Inferior parietal cortex (tissue), 1 donor: Measurements from ENCODE around the gene ENTPD8.

Source experiments
- DNase-seq: peaks from one replicate; pipeline ENCODE4 v3.0.0-alpha.2; 2016; ENCODE audit errors: extremely low spot score

The ENTPD8 gene

DNA sequence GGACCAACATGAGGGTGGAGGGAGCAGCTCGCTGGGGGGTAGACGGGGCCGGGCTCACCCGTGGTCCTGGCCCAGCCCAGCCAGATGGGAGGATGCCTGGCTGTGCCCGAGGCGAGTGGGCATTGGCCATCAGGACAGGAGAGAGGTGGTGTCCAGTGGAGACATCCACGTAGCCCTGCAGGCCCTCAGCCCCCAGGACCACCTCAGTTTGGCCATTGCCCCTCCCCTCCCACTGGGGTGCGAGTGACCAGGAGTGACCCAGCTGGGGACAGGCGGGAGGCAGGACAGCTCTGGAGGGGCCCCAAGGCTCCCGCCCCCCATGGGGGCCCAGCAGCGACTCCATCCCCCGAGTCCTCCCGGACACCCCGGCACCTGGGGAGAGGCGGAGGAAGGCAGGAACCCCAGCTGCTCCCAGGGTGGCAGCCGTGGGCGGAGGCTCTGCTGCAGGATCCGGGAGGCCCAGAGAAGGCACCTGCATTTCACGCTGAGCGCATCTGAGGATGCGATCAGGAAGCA is 9.7 kb downstream of the ENTPD8 start:
- DNase-seq, result no peak

DNA sequence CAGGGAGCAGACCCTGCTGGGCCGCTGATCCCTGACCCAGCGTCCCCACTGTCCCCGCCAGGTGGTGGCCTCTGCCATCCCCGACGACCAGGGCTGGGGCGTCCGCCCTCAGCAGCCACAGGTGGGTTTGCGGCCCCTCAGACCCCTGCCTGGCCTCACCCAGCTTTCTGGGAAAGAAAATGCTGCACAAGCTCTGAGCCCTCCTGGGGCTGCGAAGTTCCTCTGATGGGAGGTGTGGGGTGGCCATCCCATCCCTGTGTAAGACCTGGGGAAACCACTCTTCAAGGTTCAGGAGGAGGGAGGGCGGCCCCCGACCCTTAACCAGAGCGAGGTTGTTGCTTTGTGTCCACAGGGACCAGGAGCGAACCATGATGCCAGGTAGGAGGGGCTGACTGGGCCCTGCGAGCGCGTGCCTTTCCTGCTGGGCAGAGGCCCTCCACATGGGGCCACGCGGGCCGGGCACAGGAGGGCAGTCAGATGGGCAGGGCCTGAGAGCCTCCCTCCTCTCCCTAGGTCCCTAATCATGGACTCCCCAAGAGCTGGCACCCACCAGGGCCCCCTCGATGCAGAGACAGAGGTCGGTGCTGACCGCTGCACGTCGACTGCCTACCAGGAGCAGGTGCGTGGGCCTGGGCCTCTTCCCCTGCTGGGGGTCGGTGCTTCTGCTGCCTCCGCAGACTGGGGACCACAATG is 10.3 kb downstream of the ENTPD8 start:
- DNase-seq, result no peak

DNA sequence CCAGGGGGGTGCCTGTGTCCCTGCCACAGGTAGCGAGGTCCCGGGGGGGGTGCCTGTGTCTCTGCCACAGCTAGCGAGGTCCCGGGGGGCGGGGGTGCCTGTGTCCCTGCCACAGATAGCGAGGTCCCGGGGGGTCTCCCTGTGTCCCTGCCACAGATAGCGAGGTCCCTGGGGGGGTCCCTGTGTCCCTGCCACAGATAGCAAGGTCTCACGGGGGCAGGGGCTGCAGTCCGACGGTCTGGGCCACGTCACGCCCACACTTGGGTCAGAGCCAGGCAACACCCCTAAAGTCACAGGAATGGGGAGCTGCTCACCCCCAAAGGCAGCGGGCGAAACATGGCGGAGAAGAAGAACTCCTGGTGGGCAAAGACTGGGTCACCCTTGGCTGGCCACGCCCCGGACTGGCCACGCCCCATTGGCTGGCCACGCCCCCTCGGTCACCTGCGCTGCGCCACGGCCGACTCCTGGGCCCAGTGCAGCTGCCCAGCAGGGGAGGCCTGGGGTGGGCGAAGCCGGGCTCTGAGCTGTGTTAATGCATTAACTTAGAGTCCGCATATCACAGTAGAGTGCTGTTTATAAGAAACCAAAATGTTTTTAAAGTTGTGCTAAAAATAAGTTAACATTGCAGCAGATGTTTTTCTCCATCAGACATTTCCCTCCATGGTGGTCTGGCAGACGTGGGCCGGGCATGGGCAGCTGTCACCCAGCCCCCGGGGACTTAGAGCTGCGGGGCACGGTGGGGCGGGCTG is 11.0 kb downstream of the ENTPD8 start:
- DNase-seq, result no peak

DNA sequence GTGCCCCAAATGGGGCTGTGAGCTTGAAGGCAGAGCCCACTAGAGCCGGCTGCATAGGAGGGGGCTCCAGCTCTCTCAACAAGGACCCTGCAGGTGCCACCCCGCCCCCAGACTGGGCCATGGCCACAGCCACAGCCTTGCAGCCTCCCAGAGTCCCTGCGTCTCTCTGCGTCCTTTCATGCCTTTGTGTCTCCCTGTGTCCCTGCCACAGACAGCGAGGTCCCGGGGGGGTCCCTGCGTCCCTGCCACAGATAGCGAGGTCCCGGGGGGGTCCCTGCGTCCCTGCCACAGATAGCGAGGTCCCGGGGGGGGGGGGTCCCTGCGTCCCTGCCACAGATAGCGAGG is 11.6 kb downstream of the ENTPD8 start:
- DNase-seq, result no peak

DNA sequence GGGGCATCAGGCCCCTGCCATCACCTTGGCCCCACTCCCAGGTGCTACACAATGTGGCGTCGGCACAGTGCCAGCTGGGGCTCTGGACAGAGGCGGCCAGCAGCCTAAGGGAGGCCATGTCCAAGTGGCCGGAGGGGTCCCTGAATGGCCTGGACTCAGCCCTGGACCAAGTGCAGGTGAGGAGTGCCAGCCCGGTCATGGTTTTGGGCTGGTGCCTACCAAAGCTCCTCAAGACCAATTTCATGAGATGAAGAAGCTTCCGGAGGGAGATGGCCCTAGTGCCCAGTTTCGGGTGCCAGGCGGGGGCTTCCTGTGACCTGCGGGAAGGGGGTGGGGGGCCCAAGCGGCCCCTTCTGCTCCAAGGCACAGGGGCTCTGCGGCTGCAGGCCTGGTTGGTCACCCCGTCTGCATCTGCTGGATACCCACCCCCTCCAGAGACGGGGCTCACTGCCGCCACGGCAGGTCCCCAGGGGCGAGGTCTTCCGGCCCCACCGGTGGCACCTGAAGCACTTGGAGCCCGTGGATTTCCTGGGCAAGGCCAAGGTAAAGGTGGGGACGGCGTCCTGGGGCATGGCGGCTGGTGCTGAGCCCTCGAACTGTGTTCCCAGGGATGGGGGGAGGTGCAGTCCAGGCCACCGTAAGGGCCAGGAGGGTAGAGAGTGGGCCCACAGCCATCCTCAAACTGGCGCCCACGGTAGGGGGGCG is 12.2 kb downstream of the ENTPD8 start:
- no peak for DNase-seq

DNA sequence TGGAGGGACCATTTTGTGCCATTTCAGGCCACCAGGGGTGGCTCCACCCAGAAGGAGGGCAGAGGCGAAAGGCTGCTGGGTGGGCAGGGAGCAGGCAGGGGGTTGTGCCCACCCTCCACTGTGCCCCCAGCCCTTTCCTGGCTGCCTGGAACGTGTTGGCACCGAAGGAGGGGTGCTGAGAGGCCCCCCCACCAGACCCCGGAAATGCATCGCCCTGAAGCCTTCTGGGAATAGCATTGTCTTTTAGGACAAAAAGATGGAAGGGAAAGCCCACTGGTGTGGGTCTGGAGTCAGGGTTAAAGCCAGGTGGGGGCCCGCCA is 12.9 kb downstream of the ENTPD8 start:
- no peak for DNase-seq

DNA sequence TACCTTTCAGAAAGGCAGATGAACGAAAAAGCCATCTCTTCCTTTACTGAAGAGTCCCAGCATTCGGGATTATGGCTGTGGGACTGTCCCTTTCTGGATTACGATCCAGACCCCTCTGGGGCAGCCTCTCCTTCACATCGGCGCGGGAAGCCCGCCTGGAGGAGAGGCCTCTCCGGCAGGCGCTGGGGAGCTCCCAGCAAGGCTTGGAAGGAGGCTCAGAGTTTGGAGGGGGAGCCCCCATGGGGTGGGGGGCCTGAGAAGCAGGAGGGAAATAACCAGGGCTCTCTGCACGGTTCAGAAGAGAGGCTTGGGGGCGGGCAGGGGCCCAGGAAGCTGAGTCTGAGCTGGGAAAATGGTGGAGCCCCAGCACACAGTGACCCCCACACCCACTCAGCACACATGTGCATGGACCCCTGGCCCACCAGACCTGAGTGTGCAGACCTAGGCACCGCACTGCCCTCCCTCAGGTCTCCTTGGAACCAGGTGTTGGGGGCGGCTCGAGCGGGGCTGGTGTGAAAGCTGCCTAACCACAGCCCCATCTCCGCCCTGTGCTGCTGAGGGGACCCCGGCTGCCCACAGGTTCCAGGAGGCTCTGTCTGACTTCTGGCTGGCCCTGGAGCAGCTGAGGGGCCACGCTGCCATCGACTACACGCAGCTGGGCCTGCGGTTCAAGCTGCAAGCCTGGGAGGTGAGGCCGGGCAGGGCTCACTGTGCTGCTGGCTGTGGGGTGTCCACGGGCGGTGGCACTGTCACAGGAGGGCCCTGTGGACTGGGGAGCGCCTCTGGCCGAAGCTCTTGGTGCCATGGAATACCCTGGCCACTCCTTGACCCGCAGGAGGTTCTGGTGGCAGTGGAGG is 13.5 kb downstream of the ENTPD8 start:
- no peak for DNase-seq

DNA sequence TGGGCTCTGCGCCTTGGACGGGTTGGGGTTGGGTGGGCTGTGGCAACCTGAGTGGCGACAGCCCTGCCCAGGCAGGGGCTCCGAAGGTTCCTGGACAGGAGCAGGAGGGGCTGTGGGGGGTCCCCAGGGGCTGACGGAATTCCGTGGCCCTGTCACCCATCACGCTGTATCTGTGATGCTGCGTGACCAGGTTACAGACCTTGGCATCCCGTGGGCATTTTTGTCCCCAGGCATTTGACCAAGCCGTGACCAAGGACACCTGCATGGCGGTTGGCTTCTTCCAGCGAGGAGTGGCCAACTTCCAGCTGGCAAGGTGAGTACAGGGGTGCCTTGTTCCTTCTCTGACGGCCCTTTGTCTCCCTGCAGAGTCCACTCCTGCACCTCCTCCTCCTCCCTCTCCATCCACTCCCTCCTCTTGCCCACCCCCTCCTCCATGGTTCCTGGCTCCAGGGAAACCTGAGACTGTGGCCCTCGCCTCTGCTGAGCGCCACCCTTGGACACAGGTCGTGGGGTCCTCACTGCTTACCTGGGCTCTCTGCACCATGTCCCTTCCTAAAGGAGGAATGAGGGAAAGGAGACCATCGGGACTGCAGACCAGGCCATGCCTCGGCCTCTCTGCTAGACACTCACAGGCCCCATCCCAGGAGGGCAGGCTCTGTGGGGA is 15.0 kb downstream of the ENTPD8 start:
- DNase-seq, result no peak

DNA sequence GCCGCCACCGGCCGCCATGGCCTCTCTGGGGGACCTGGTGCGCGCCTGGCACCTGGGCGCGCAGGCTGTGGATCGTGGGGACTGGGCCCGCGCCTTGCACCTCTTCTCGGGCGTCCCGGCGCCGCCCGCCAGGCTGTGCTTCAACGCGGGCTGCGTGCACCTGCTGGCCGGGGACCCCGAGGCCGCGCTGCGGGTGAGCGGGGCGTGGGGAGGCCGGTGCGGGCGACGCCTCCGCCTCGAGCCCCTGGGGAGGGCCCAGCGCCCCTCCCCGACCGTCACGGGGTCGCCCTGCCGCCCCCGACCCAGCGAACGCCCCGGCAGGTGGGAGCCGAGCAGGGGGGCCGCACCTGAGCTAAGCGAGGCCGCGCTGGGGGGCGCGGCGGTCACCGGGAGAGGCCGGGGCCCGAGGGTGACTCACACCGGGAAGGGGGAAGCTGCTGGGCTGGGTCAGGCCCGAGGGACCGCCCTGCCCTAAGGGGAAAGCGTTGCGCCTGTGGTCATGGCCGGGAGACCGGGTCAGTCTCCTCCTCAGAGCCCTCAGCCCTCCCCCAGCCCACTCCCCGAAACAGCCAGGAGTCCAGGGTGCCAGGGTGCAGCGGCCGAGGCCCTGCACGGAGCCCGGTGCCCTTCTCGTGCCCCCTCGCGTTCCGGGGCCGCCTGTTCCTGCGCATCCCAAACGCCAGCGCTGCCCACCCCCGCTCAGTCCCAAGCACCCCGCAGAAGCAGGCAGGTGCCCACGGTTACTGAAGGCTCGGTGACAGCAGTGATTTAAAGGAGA is 17.5 kb downstream of the ENTPD8 start:
- DNase-seq, result no peak

DNA sequence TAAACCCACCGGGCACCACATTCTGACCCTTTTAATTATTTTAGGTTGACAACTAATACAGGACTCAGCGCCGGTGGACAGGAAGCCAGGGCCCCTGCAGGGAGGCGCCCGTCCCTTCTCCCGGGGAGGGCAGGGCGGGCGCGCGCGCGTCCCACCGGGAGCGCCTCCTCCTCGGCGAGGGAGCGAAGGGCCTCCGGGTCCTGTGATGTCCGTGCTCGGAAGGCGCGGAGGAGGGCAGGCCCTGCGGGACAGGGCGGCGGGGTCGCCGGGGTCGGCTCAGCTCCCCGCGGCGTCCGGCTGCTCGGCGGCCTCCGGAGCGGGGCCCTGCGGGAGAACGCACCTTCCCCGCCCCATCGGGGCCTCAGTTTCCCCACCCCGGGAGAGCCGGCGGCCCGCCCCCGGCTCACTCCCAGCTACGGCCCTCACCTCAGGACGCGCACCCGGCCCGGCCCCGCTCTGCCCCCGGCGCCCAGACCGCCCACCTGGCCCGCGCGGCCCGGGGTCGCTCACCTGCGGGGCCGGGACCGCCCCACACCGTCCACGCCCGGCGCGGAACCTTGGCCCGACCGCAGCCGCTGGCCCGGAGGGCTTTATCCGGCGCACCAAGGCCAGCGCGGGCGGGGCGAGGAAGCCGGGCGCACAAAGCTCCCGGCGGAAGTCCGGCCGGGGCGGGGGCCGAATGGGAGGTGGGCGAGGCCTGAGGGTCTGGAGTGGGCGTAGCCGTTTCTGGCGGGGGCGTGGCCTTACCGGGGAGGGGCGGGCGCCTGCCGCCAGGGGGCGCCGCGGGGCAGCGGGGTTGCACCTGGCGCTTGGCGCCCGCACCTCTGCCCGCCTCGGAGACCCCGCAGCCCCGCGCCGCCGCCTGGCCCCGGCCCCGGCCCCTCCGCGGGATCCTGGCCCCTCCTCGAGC is 18.3 kb downstream of the ENTPD8 start, which contains the start of the genes EXD3 and NOXA1:
TSS of gene EXD3 (minus strand) at position 559 of the 910 bp plus-strand sequence. CDS start 27,805 bp downstream, outside the sequence.
TSS of gene NOXA1 (plus strand) at position 790 of the 910 bp plus-strand sequence. CDS start 137 bp downstream, outside the sequence.
- peak; percentile 82 for DNase-seq

DNA sequence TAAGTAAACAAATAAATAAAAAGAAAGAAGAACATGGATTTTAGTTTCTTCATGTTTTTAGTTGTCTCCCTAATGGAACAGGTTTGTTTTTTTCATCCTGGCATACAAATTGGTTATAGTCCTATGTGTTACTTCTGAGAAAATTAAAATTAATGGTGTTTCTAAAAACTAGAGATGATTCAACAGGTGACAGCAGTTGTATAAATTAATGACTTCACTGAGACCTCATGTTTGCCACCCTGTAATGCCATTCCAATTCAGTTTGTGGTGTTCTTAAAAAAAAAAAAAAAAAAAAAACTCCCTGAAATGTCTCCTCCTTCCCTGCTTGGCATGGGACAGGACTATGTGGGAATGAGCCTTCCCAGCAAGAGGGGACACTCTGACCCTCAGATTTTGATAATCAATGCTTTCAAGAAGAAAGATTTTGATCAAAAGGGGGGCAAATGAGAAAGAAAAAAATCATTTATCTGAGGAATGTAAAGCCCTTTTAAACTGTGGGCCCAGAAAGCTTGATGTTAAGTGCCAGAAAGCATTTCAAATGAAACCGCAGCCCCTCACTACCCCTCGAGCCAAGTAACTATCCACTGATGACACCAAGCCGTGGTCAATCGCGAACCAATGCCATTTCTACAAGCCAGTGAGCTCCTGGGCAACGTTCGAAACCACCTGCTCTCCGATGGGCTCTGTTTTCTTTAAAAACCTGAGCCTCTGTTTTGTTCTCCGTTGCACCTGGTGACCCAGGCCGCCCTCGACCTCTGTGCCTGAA is 19.1 kb downstream of the ENTPD8 start:
- DNase-seq, result no peak

DNA sequence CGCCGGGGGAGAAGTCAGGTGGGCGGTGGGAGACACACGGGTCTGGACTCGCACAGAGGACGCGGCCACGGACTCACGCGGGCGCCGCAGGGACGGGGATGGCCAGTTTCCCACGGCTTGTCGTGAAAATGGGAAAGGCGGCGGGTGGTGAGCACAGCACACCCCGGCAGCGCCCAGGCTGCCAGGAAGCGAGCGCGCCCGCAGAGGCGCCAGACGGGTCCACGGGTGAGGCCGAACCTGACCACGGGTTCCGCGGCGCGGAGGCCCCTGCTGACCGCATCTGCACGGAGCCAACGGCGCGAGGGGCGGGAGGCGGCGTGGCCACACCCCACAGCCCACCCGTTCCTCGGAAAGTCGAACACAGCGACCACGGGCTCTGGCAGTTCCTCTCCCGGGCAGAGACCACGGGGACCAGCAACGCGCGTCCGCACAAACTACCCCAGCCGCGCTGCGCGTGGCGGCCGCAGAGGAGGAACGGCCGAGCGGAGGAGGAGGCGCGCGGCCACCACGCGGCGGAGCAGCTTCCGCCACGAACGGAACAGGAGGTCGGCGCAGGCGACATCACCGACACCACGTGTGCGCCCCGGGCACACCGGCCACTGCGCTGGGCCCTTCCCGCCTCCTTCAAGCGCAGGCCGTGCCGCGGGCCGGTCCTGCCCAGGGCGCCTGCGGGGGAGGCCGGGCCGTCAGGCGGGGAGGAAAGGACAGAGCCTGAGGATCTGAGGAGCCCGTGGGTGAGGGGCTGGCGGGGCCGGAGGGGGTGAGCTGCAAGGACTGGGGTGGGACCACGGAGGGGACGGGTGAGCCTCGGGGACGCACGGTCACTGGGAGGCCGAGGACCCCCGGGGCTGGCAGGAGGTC is 23.8 kb downstream of the ENTPD8 start:
- no peak for DNase-seq

DNA sequence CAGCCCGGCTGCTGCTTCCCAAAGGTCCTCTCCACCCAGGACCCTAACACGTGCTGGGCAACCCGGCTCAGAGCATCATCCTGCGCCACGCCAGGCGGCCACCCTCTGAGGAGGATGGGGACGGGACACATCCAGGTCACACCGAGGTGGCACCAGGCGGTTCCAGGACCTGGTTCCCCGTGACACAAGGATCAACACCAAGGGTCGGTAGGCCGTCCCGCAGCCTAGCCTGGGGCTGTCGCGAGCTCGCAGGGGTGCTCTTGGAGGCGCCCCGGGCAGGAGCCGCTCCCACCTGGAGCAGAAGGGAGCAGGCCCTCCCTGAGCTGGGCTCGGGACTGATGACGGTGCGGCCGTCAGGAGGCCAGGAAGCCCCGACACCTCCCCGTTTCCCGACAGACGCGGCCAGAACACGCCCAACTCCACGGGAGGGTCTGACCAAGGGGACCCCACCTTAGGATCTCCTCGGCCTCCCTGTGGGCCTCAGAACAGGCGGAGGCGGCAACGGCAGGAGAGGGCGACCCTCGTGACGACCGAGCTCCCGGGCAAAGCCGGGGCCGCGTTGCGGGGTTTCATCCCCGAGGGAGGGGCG is 24.5 kb downstream of the ENTPD8 start:
- DNase-seq, result no peak

DNA sequence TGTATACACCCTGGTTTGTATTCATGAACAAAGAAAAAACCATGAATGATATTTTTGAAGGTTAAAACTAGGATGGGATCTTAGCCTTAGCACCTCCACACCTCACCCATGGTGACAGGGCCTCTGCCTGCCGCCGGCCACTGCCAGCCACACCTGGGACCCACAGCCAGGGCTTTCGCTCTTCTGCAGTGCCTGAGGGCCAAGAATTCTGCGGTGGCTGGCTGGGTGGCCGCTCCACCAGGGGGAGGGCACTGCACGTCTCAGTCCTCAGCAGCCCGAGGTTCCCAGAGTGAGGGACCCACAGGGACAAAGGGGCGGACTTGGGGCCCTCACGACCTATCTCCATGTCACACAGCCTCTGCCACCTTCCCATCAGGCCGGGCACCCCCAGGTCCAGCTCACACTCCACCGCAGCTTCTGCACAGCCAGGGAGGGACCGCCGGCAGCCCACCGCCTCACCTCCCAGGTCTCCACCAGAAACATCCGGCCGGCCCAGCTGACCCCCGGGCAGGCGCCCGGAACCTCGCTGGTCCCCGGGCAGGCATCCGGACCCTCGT is 25.1 kb downstream of the ENTPD8 start:
- no peak for DNase-seq

DNA sequence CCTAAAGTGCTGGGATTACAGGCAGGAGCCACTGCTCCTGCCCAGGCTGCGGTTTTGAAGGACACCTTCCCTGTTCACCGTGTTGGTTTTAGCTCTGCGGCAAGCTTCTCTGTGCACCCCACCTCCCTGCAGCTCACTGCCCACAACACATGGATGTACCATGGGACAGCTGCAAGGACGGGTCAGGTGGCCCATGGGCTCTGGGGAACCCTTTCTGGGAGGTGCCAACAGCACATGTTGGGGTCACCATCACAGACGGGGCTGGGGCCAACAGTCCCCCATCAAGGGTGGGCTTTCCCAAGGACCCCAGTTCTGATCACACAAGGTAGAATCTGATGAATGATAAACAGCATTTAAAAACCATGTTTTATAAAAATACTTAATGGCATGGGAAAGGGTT is 25.7 kb downstream of the ENTPD8 start:
- no peak for DNase-seq

DNA sequence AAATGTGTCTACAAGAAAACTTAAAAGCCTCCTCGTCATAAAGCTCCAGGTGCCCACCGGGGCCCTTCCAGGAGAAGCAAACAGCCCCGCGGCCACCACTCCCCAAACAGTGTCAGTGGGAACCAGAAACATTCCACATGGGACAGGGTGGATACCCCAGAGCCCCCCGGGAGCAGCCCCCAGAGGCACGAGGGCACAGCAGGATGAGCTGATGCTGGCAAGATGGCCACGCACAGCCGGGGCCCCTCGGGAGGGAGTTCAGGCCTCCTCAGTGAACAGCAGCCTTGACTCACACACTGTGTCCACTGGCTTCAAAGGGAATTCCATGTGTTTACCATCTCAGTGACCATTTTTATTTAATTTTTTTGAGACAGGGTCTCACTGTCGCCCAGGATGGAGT is 28.7 kb downstream of the ENTPD8 start:
- no peak for DNase-seq
